GM18519 (cell line): ENCODE results near the gene MATR3.
"Not testable (repeated sequence)": the region's sequence is repeated elsewhere in the genome, so short reads cannot be mapped to it uniquely, and the experiment has no call there.

ENCODE experiments used
- ATAC-seq: cut with Tn5 transposase; IDR thresholded peaks from one replicate; pipeline ENCODE4 v1.9.1; 2021; ENCODE audit warnings: mild to moderate bottlenecking, moderate library complexity; ENCODE audit not compliant: unreplicated experiment, low FRiP score

MATR3 gene

GRCh38 chr5:139344177-139344576 lies 50.6 kb downstream of the MATR3 start:
- ATAC-seq: no peak

DNA sequence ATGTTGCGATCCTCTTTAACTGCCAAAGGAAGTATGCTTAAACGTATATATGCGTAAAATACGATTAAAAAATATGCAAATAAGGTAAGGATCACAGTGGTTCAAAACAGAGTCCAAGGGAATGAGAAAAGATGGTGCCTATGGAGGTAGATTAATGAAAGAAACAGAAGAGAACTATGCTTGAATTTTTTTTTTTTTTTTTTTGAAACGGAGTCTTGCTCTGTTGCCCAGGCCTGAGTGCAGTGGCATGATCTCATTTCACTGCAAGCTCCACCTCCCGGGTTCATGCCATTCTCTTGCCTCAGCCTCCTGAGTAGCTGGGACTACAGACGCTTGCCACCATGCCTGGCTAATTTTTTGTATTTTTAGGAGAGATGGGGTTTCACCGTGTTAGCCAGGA lies 51.9 kb downstream of the MATR3 start:
- not testable (repeated sequence) for ATAC-seq

DNA sequence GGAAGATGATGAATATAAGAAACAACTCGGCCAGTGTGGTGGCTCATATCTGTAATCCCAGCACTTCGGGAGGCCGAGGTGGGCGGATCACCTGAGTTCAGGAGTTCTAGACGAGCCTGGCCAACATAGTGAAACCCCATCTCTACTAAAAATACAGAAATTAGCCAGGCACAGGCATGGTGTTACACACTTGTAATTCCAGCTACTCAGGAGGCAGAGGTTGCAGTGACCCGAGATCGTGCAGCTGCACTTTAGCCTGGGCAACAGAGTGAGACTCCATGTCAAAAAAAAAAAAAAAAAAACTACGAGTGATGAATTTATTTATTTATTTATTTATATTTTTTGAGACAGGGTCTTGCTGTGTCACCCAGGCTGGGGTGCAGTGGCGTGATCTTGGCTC lies 54.3 kb downstream of the MATR3 start:
- ATAC-seq: not testable (repeated sequence)

DNA sequence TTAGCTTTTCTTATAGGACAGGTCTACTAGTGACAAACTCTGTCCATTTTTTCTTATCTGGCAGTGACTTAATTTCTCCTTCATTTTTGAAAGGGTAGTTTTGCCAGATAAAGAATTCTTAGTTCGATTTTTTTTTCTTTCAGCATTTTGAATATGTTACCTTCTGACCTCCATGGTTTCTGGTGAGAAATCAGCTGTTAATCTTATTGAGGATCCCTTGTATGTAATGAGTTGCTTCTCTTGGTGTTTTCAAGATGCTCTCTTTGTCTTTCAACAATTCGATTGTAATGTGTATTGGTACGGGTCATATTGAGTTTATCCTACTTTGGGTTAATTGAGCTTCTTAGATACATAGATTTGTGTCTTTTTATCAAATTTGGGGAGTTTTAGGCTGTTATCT lies 60.6 kb downstream of the MATR3 start:
- no peak for ATAC-seq

DNA sequence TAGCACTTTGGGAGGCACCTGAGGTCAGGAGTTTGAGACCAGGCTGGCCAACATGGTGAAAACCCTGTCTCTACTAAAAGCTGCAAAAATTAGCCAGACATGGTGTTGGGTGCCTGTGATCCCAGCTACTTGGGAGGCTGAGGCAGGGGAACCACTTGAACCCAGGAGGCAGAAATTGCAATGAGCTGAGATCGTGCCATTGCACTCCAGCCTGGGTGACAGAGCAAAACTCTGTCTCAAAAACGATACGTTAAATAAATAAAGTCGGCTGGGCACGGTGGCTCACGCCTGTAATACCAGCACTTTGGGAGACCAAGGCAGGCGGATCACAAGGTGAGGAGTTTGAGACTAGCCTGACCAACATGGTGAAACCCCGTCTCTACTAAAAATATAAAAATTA lies 62.4 kb downstream of the MATR3 start:
- not testable (repeated sequence) for ATAC-seq

DNA sequence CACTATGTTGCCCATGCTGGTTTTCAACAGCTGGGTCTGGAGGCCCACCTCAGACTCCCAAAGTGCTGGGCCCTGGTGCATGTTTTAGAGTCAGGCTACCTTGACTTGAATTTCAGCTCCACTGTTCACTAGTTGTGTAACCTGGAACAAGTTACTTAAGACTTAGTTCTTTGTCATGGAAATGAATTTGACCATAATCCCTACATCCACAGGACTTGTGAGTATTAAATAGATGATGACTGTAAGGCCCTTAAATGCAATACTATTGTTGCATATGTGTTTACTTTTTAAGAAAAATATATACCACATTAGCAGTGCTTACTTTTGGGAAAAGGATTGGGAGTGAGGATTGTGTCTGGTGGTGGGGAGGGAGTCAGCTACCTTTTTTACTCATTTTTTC lies 64.5 kb downstream of the MATR3 start:
- no peak for ATAC-seq

- ATAC-seq: no peak
These were observed 66.8 kb downstream of the MATR3 start for GRCh38 chr5:139360384-139360783.

DNA sequence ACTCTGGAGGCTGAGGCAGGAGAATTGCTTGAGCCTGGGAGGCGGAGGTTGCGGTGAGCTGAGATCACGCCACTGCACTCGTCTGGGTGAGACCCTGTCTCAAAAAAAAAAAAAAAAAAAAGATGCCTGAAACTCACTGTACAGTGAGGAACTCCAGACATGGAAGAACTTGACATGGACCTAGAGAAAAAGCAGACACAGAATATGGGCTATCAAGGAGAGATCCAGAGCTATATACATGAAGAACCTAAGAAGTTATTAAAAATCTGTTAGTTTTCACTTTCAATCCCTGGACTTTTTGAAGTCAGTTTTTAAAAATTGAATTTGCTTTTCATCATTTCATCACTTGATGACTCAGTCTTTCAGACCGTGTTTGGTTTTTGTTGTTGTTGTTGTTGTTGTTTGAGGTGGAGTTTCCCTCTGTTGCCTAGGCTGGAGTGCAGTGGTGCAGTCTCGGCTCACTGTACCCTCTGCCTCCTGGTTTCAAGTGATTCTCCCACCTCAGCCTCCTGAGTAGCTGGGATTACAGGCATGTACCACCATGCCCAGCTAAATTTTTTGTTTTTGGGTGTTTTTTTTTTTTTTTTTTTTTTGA lies 68.4 kb downstream of the MATR3 start:
- no peak for ATAC-seq

- no peak for ATAC-seq
These were observed 70.4 kb downstream of the MATR3 start for GRCh38 chr5:139363937-139364336.

DNA sequence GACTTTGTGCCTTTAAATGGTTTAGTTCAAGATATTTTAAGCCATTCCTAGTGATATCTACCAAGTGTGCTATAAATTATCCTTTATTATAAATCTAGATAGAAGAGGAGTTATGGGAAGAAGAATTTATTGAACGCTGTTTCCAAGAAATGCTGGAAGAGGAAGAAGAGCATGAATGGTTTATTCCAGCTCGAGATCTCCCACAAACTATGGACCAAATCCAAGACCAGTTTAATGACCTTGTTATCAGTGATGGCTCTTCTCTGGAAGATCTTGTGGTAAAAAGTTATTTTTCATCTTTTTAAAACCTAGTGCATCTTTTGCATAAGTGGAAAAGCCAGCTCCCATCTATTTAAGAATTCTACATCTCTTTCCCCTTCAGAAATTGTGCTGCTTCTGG lies 70.9 kb downstream of the MATR3 start:
- no peak for ATAC-seq

GRCh38 chr5:139368613-139369012 lies 75.1 kb downstream of the MATR3 start:
- no peak for ATAC-seq

DNA sequence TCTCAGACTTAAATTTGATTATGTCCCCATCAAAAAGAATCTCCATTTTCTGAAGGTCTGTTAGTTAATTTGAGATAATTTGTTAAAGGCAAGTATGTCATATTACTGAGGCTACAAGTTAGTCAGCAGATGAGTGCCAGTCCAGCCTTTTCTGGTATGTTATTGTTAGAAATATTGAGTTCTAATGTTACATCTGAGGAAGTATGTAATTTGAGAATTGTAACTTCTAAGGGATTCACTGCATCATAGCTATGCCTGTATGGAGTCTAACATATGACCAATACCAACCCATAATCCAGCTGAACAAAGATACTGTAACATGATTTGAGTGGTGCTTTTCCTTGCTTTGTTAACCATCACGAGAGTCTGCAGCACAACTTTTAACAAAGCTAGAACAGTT lies 75.6 kb downstream of the MATR3 start:
- no peak for ATAC-seq

GRCh38 chr5:139371482-139372435 lies 78.2 kb downstream of the MATR3 start:
- no peak for ATAC-seq

DNA sequence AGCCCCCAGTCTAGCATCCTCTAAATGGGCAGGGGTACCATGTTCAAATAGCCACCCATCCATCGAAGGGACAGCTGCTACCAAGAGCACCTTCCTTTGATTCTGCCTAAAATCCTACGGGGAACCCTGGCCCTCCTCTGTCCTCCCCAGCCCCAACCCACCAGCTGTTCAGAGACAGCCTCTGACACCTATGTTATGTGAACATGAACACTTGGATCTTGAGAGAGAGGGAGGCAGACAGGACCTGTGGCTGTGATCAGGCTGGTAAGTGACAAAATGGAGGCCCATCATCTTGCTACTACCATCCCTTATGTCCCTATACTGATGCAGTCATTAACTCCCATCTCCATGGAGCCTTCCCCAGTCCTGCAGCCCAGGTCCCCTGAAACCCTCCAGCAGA lies 81.4 kb downstream of the MATR3 start:
- no peak for ATAC-seq

- no peak for ATAC-seq
These were observed 82.8 kb downstream of the MATR3 start for GRCh38 chr5:139376364-139376763.

DNA sequence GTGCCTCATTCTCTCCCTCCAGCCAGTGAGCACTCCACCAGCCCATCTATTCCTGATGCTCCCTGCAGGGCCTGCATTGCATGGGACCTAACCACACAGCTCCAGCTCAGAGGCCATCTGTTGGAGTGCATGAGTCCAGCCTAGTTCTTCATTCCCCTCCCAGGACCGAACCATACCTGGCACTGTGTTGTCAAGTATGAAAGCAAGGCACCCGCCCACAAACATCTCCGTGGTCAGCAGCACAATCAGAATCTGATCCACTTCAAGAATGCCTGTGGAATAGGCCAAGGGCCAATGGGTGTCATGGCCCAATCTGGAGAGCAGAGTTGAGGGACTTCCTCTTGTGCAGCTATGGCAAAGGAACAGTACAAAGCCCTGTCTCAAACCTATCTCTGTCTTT lies 83.7 kb downstream of the MATR3 start:
- ATAC-seq: no peak

DNA sequence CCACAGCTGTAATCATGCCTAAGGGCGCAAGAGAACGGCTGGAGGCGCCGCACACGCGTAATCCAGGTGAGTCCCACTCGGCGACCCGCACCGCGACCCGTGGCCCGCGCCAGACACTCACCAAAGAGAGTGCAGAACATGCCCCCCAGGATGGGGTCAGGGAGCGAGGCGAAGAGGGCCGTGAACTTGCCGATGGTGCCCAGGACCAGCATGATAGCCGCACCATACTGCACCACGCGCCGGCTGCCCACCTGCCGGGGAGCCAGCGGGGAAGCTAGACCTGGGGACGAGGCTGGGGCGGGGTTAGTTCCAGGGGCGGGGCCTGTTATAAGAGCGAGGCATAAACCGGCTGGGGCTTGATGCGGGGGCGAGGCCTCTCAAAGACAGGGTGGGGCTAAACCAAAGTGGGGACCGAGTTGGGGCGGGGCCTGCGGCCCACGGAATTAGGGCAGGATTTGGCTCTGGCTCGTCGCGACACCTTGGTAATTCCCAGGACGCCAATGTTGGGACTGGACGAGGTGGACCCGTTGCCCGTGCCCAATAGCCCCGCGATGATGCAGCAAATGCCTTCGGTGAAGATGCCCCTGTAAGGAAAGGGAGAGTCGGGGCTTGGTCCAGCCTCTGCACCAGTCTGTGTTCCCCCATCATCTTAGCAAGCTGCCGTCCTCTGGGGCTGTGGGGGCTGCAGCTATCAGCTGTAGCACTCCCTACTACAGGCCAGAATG lies 84.7 kb downstream of the MATR3 start:
- no peak for ATAC-seq

DNA sequence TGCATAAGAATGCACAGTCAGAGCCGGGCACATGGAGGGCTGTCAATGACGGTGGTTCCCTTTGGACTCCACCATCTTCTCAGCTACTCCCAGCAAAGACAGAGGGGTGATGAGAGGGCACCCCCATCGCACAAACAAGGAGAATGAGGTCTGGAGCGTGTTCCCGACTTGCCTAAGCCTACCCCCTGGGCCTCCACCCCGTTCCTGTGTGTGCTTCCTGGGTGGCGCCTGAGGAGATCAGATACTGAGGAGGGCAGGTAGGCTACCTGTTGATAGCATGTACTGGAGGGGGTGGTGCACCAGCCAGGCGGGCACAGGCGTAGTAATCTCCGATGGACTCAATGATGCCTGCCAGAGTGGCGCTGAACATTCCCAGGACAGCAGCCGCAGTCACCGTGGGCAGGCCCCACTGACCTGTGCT lies 85.4 kb downstream of the MATR3 start:
- no peak for ATAC-seq

GRCh38 chr5:139379626-139380449 lies 86.3 kb downstream of the MATR3 start:
- no peak for ATAC-seq
